NCI-H524 treated with DMSO at 0.1 percent for 48 hours (cell line): Measurements from ENCODE around the gene DDB1.
A peak's percentile ranks its signal among the peaks of the same experiment; 100 is the strongest.

ENCODE experiments used
- DNase-seq: peaks from one replicate; lab custom pipeline; 2025; lab: John Stamatoyannopoulos, UW

Gene DDB1

GRCh38 chr11:61356706-61357105 lies 23.8 kb upstream of the DDB1 start:
- DNase-seq: no peak

- no peak for DNase-seq
Measured at GRCh38 chr11:61354208-61354607, 21.3 kb upstream of the DDB1 start.

- DNase-seq: no peak
Measured at GRCh38 chr11:61353131-61354067, 20.5 kb upstream of the DDB1 start.

GRCh38 chr11:61352038-61352437 lies 19.1 kb upstream of the DDB1 start:
- DNase-seq: no peak

GRCh38 chr11:61350803-61351202 lies 17.9 kb upstream of the DDB1 start:
- no peak for DNase-seq

GRCh38 chr11:61350336-61350735 lies 17.4 kb upstream of the DDB1 start:
- DNase-seq: no peak

GRCh38 chr11:61349916-61350315 lies 17.0 kb upstream of the DDB1 start:
- no peak for DNase-seq

- DNase-seq: no peak
Measured at GRCh38 chr11:61349189-61349751, 16.4 kb upstream of the DDB1 start.

GRCh38 chr11:61347916-61348461 lies 15.1 kb upstream of the DDB1 start:
- DNase-seq: no peak

- DNase-seq: no peak
Measured at GRCh38 chr11:61345954-61346843, 13.3 kb upstream of the DDB1 start.

- DNase-seq: peak; percentile 13
Measured at GRCh38 chr11:61345170-61345610, 12.3 kb upstream of the DDB1 start.

GRCh38 chr11:61343792-61344745 lies 11.2 kb upstream of the DDB1 start:
- DNase-seq: no peak

- DNase-seq: no peak
Measured at GRCh38 chr11:61342207-61342803, 9.4 kb upstream of the DDB1 start.

- DNase-seq: no peak
Measured at GRCh38 chr11:61341706-61342105, 8.8 kb upstream of the DDB1 start.

GRCh38 chr11:61340979-61341378 lies 8.1 kb upstream of the DDB1 start:
- DNase-seq: no peak

GRCh38 chr11:61339490-61339878 lies 6.6 kb upstream of the DDB1 start:
- no peak for DNase-seq

- no peak for DNase-seq
Measured at GRCh38 chr11:61338783-61339489, 6.0 kb upstream of the DDB1 start.

GRCh38 chr11:61337706-61338470 lies 5.0 kb upstream of the DDB1 start:
- no peak for DNase-seq
